Right hindlimb (tissue), 1 donor: Measurements from ENCODE around the gene PPP1R15A.
"Not testable (repeated sequence)": the region's sequence is repeated elsewhere in the genome, so short reads cannot be mapped to it uniquely, and the experiment has no call there.

Source experiments
- DNase-seq: peaks from one replicate; pipeline ENCODE4 v3.0.0-alpha.2; 2018

Gene PPP1R15A

GRCh38 chr19:48872182-48872883 lies at the start of gene PPP1R15A:
TSS of gene PPP1R15A (plus strand) at chr19:48872421. CDS start at chr19:48873234, 813 bp downstream.
- peak; percentile 99 for DNase-seq

GRCh38 chr19:48822514-48822913 lies 49.7 kb upstream of the PPP1R15A start:
- no peak for DNase-seq

- DNase-seq = no peak
These were observed 45.6 kb upstream of the PPP1R15A start for GRCh38 chr19:48826606-48827020.

- DNase-seq = no peak
These were observed 42.1 kb upstream of the PPP1R15A start for GRCh38 chr19:48830088-48830487.

GRCh38 chr19:48830965-48831364 lies 41.3 kb upstream of the PPP1R15A start:
- DNase-seq = no peak

GRCh38 chr19:48833049-48833448 lies 39.2 kb upstream of the PPP1R15A start:
- DNase-seq = no peak

- no peak for DNase-seq
These were observed 38.2 kb upstream of the PPP1R15A start for GRCh38 chr19:48833977-48834376.

GRCh38 chr19:48835734-48836088 lies 36.5 kb upstream of the PPP1R15A start:
- peak; percentile 85 for DNase-seq

GRCh38 chr19:48836089-48837017 lies 35.9 kb upstream of the PPP1R15A start, which contains the start of gene HSD17B14:
TSS of gene HSD17B14 (minus strand) at chr19:48836491. CDS start at chr19:48836411, 80 bp downstream.
- DNase-seq = peak; percentile 69

- peak; percentile 91 for DNase-seq
These were observed 35.1 kb upstream of the PPP1R15A start for GRCh38 chr19:48837051-48837524.

GRCh38 chr19:48837687-48838086 lies 34.5 kb upstream of the PPP1R15A start:
- no peak for DNase-seq

- no peak for DNase-seq
These were observed 31.2 kb upstream of the PPP1R15A start for GRCh38 chr19:48841047-48841446.

GRCh38 chr19:48841571-48841970 lies 30.6 kb upstream of the PPP1R15A start:
- DNase-seq = no peak

GRCh38 chr19:48842789-48843162 lies 29.4 kb upstream of the PPP1R15A start:
- peak; percentile 53 for DNase-seq

- no peak for DNase-seq
These were observed 27.7 kb upstream of the PPP1R15A start for GRCh38 chr19:48844472-48844871.

GRCh38 chr19:48845384-48845783 lies 26.8 kb upstream of the PPP1R15A start:
- no peak for DNase-seq

- DNase-seq = not testable (repeated sequence)
These were observed 25.6 kb upstream of the PPP1R15A start for GRCh38 chr19:48846659-48847058.

GRCh38 chr19:48852292-48852691 lies 19.9 kb upstream of the PPP1R15A start:
- no peak for DNase-seq

- DNase-seq = no peak
These were observed 18.7 kb upstream of the PPP1R15A start for GRCh38 chr19:48853483-48853882.

GRCh38 chr19:48854103-48854502 lies 18.1 kb upstream of the PPP1R15A start:
- no peak for DNase-seq

- DNase-seq = no peak
These were observed 15.3 kb upstream of the PPP1R15A start for GRCh38 chr19:48856921-48857320.

GRCh38 chr19:48858984-48859710 lies 13.1 kb upstream of the PPP1R15A start:
- no peak for DNase-seq
